Measurements from ENCODE around the gene EHBP1.

The EHBP1 gene

GRCh38 chr2:62894966-62895631 lies 189.6 kb downstream of the EHBP1 start:
- H3K4me1 ChIP-seq (ENCODE audit: control insufficient read depth, insufficient read depth, low read length, poor library complexity, severe bottlenecking), result no peaks in the 10 kb centered on the region
- no peaks in the 10 kb centered on the region for H3K36me3 ChIP-seq (ENCODE audit: control insufficient read depth, insufficient read depth, low read length)
- H3K27me3 ChIP-seq (replicated peaks; ENCODE audit: control insufficient read depth, insufficient read depth, low read length, poor library complexity, severe bottlenecking), result no peaks in the 10 kb centered on the region
- H3K4me3 ChIP-seq (ENCODE audit: insufficient read depth, low read depth, low read length, poor library complexity, severe bottlenecking), result no peak overlapping the region
- no peaks in the 10 kb centered on the region for H3K9me3 ChIP-seq (ENCODE audit: control insufficient read depth, low read length)
- DNase-seq, result no peak
- H3K27ac ChIP-seq (ENCODE audit: insufficient read depth, low read length, poor library complexity, severe bottlenecking), result no peak overlapping the region

GRCh38 chr2:62895632-62896009 lies 190.1 kb downstream of the EHBP1 start:
- H3K27ac ChIP-seq (ENCODE audit: insufficient read depth, low read length, poor library complexity, severe bottlenecking), result no peak overlapping the region
- no peak overlapping the region for H3K4me3 ChIP-seq (ENCODE audit: insufficient read depth, low read depth, low read length, poor library complexity, severe bottlenecking)
- H3K4me1 ChIP-seq (ENCODE audit: control insufficient read depth, insufficient read depth, low read length, poor library complexity, severe bottlenecking), result no peaks in the 10 kb centered on the region
- H3K9me3 ChIP-seq (ENCODE audit: control insufficient read depth, low read length), result no peaks in the 10 kb centered on the region
- no peaks in the 10 kb centered on the region for H3K36me3 ChIP-seq (ENCODE audit: control insufficient read depth, insufficient read depth, low read length)
- no peak for DNase-seq
- no peaks in the 10 kb centered on the region for H3K27me3 ChIP-seq (replicated peaks; ENCODE audit: control insufficient read depth, insufficient read depth, low read length, poor library complexity, severe bottlenecking)

GRCh38 chr2:62897187-62897827 lies 191.8 kb downstream of the EHBP1 start:
- no peaks in the 10 kb centered on the region for H3K9me3 ChIP-seq (ENCODE audit: control insufficient read depth, low read length)
- no peak for DNase-seq
- no peaks in the 10 kb centered on the region for H3K36me3 ChIP-seq (ENCODE audit: control insufficient read depth, insufficient read depth, low read length)
- H3K4me1 ChIP-seq (ENCODE audit: control insufficient read depth, insufficient read depth, low read length, poor library complexity, severe bottlenecking), result no peaks in the 10 kb centered on the region
- no peaks in the 10 kb centered on the region for H3K27me3 ChIP-seq (replicated peaks; ENCODE audit: control insufficient read depth, insufficient read depth, low read length, poor library complexity, severe bottlenecking)
- no peak overlapping the region for H3K27ac ChIP-seq (ENCODE audit: insufficient read depth, low read length, poor library complexity, severe bottlenecking)
- no peak overlapping the region for H3K4me3 ChIP-seq (ENCODE audit: insufficient read depth, low read depth, low read length, poor library complexity, severe bottlenecking)

GRCh38 chr2:62904344-62904743 lies 198.8 kb downstream of the EHBP1 start:
- no peaks in the 10 kb centered on the region for H3K9me3 ChIP-seq (ENCODE audit: control insufficient read depth, low read length)
- H3K4me1 ChIP-seq (ENCODE audit: control insufficient read depth, insufficient read depth, low read length, poor library complexity, severe bottlenecking), result no peaks in the 10 kb centered on the region
- H3K27ac ChIP-seq (ENCODE audit: insufficient read depth, low read length, poor library complexity, severe bottlenecking), result no peak overlapping the region
- no peak for DNase-seq
- no peaks in the 10 kb centered on the region for H3K27me3 ChIP-seq (replicated peaks; ENCODE audit: control insufficient read depth, insufficient read depth, low read length, poor library complexity, severe bottlenecking)
- no peaks in the 10 kb centered on the region for H3K36me3 ChIP-seq (ENCODE audit: control insufficient read depth, insufficient read depth, low read length)
- H3K4me3 ChIP-seq (ENCODE audit: insufficient read depth, low read depth, low read length, poor library complexity, severe bottlenecking), result no peak overlapping the region

- Histone ChIP-seq H3K36me3 (ENCODE audit: control insufficient read depth, insufficient read depth, low read length) (no peaks in the 10 kb centered on the region), H3K27me3 (replicated peaks; ENCODE audit: control insufficient read depth, insufficient read depth, low read length, poor library complexity, severe bottlenecking) (no peaks in the 10 kb centered on the region), H3K4me3 (ENCODE audit: insufficient read depth, low read depth, low read length, poor library complexity, severe bottlenecking) (no peak overlapping the region), H3K9me3 (ENCODE audit: control insufficient read depth, low read length) (no peaks in the 10 kb centered on the region), H3K4me1 (ENCODE audit: control insufficient read depth, insufficient read depth, low read length, poor library complexity, severe bottlenecking) (no peaks in the 10 kb centered on the region), H3K27ac (ENCODE audit: insufficient read depth, low read length, poor library complexity, severe bottlenecking) (no peak overlapping the region)
- no peak for DNase-seq
These were observed 202.6 kb downstream of the EHBP1 start for GRCh38 chr2:62908145-62908544.

GRCh38 chr2:62913311-62913710 lies 207.8 kb downstream of the EHBP1 start:
- Histone ChIP-seq H3K27me3 (replicated peaks; ENCODE audit: control insufficient read depth, insufficient read depth, low read length, poor library complexity, severe bottlenecking) (no peaks in the 10 kb centered on the region), H3K9me3 (ENCODE audit: control insufficient read depth, low read length) (no peaks in the 10 kb centered on the region), H3K27ac (ENCODE audit: insufficient read depth, low read length, poor library complexity, severe bottlenecking) (no peak overlapping the region), H3K4me3 (ENCODE audit: insufficient read depth, low read depth, low read length, poor library complexity, severe bottlenecking) (no peak overlapping the region), H3K36me3 (ENCODE audit: control insufficient read depth, insufficient read depth, low read length) (no peaks in the 10 kb centered on the region), H3K4me1 (ENCODE audit: control insufficient read depth, insufficient read depth, low read length, poor library complexity, severe bottlenecking) (no peaks in the 10 kb centered on the region)
- no peak for DNase-seq

GRCh38 chr2:62919041-62919440 lies 213.5 kb downstream of the EHBP1 start:
- no peak for DNase-seq
- H3K9me3 ChIP-seq (ENCODE audit: control insufficient read depth, low read length), result no peaks in the 10 kb centered on the region
- no peaks in the 10 kb centered on the region for H3K4me1 ChIP-seq (ENCODE audit: control insufficient read depth, insufficient read depth, low read length, poor library complexity, severe bottlenecking)
- no peaks in the 10 kb centered on the region for H3K27me3 ChIP-seq (replicated peaks; ENCODE audit: control insufficient read depth, insufficient read depth, low read length, poor library complexity, severe bottlenecking)
- H3K4me3 ChIP-seq (ENCODE audit: insufficient read depth, low read depth, low read length, poor library complexity, severe bottlenecking), result no peak overlapping the region
- no peak overlapping the region for H3K27ac ChIP-seq (ENCODE audit: insufficient read depth, low read length, poor library complexity, severe bottlenecking)
- no peaks in the 10 kb centered on the region for H3K36me3 ChIP-seq (ENCODE audit: control insufficient read depth, insufficient read depth, low read length)

GRCh38 chr2:62920070-62920469 lies 214.6 kb downstream of the EHBP1 start:
- H3K4me1 ChIP-seq (ENCODE audit: control insufficient read depth, insufficient read depth, low read length, poor library complexity, severe bottlenecking), result no peaks in the 10 kb centered on the region
- H3K27me3 ChIP-seq (replicated peaks; ENCODE audit: control insufficient read depth, insufficient read depth, low read length, poor library complexity, severe bottlenecking), result no peaks in the 10 kb centered on the region
- no peak overlapping the region for H3K4me3 ChIP-seq (ENCODE audit: insufficient read depth, low read depth, low read length, poor library complexity, severe bottlenecking)
- H3K36me3 ChIP-seq (ENCODE audit: control insufficient read depth, insufficient read depth, low read length), result no peaks in the 10 kb centered on the region
- H3K27ac ChIP-seq (ENCODE audit: insufficient read depth, low read length, poor library complexity, severe bottlenecking), result no peak overlapping the region
- no peak for DNase-seq
- no peaks in the 10 kb centered on the region for H3K9me3 ChIP-seq (ENCODE audit: control insufficient read depth, low read length)

GRCh38 chr2:62923242-62923641 lies 217.7 kb downstream of the EHBP1 start:
- no peak for DNase-seq
- H3K4me1 ChIP-seq (ENCODE audit: control insufficient read depth, insufficient read depth, low read length, poor library complexity, severe bottlenecking), result no peaks in the 10 kb centered on the region
- no peak overlapping the region for H3K27ac ChIP-seq (ENCODE audit: insufficient read depth, low read length, poor library complexity, severe bottlenecking)
- H3K27me3 ChIP-seq (replicated peaks; ENCODE audit: control insufficient read depth, insufficient read depth, low read length, poor library complexity, severe bottlenecking), result no peaks in the 10 kb centered on the region
- H3K36me3 ChIP-seq (ENCODE audit: control insufficient read depth, insufficient read depth, low read length), result no peaks in the 10 kb centered on the region
- H3K9me3 ChIP-seq (ENCODE audit: control insufficient read depth, low read length), result no peaks in the 10 kb centered on the region
- no peak overlapping the region for H3K4me3 ChIP-seq (ENCODE audit: insufficient read depth, low read depth, low read length, poor library complexity, severe bottlenecking)

- no peaks in the 10 kb centered on the region for H3K36me3 ChIP-seq (ENCODE audit: control insufficient read depth, insufficient read depth, low read length)
- H3K9me3 ChIP-seq (ENCODE audit: control insufficient read depth, low read length), result no peaks in the 10 kb centered on the region
- H3K4me1 ChIP-seq (ENCODE audit: control insufficient read depth, insufficient read depth, low read length, poor library complexity, severe bottlenecking), result no peaks in the 10 kb centered on the region
- H3K27me3 ChIP-seq (replicated peaks; ENCODE audit: control insufficient read depth, insufficient read depth, low read length, poor library complexity, severe bottlenecking), result no peaks in the 10 kb centered on the region
- H3K27ac ChIP-seq (ENCODE audit: insufficient read depth, low read length, poor library complexity, severe bottlenecking), result no peak overlapping the region
- no peak for DNase-seq
- H3K4me3 ChIP-seq (ENCODE audit: insufficient read depth, low read depth, low read length, poor library complexity, severe bottlenecking), result no peak overlapping the region
These were observed 218.4 kb downstream of the EHBP1 start for GRCh38 chr2:62923881-62924280.

Measured in effector memory CD4-positive, alpha-beta T cell (primary cell).